Measurements from ENCODE around the gene MAK. TPM values are rescaled to one million over a fixed set of nuclear protein-coding genes. Genes with fewer than 3 reads are reported as not detected.
"Not testable (repeated sequence)": the region's sequence is repeated elsewhere in the genome, so short reads cannot be mapped to it uniquely, and the experiment has no call there.

The MAK gene
- polyA plus RNA-seq, 4 donors = 0.03 to 0.34 TPM; not detected in 2

DNA sequence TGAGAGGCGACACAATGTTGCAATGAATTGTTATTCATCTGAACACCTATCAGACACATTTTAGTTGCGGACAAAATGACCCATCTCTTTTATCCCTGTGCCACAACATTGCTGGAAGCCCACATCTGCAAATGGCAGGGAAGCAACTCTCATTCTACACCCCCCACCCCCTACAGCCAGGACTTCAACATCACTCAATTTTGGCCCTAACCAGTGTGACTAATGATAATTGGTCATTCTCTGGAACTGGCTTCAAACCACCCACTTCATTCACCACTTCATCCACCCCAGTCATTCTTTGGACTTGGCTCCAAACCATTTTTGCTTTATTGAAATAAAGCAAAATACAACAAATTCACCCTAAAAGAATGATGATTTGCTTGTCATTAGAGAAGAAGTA, 42.0 kb upstream of the MAK start:
- WGBS, 3 donors = 93 to 96% (median 95%) methylated on average over 2 of the region's 2 CpGs
- Histone ChIP-seq H3K27ac (ENCODE audit: low read depth in 1 of 3, low read length in 2 of 3) (no peak overlapping the region), H3K27me3 (ENCODE audit: control insufficient read depth in 3 of 3, insufficient read depth in 3 of 3, low read length in 3 of 3) (peaks cover 0 to 57% (median 41%) of the 10 kb centered on the region in 3 donors), H3K4me3 (ENCODE audit: low read depth in 1 of 3, low read length in 3 of 3) (no peak overlapping the region), H3K36me3 (ENCODE audit: control insufficient read depth in 3 of 3, insufficient read depth in 2 of 3, low read depth in 1 of 3, low read length in 3 of 3) (no peaks in the 10 kb centered on the region), H3K9me3 (ENCODE audit: control insufficient read depth in 2 of 2, insufficient read depth in 1 of 2, low read depth in 1 of 2, low read length in 1 of 2) (no peaks in the 10 kb centered on the region), H3K4me1 (ENCODE audit: control insufficient read depth in 3 of 3, insufficient read depth in 2 of 3, low read depth in 1 of 3, low read length in 2 of 3) (peaks cover 0 to 2% (median 0%) of the 10 kb centered on the region in 3 donors)
- DNase-seq = no peak
- no peak for FAIRE-seq

DNA sequence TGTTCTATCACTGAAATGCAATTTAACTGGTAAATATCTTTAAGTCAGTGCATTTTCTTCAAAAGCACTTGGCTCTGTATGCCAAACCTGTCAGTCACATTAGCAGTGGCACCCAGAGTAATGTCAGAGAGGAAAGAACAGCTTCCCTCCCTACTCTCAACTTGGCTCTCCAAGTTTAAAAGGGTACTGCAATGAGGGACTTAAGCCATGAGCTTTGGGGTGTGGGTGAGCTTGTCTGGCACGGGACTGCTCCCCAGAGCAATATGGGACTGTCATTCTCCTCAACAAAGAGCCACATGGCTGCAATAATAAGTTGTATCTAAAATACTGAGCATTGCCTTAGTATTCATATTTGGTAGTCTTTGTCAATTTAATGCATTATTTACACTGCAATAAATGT, 39.5 kb upstream of the MAK start:
- FAIRE-seq = no peak

DNA sequence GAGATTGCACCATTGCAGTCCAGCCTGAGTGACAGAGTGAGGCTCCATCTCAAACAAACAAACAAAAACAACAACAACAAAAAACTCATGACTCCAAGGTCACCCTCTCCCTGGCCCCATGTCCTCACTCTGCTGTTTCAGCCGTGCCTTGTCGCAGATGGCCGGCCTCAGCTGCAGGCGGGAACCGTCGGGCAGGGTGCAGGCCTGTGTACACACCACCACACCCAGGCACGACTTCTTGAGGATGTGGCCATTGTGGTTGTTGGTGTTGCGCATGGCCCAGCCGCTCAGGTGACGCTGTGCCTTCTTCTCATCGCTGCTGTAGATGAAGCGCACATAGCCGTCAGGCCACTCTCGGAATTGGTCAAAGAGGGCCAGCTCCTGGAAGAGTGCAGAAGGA, 38.7 kb upstream of the MAK start:
- Histone ChIP-seq H3K4me3 (ENCODE audit: low read depth in 1 of 3, low read length in 3 of 3) (no peak overlapping the region), H3K27ac (ENCODE audit: low read depth in 1 of 3, low read length in 2 of 3) (no peak overlapping the region), H3K4me1 (ENCODE audit: control insufficient read depth in 3 of 3, insufficient read depth in 2 of 3, low read depth in 1 of 3, low read length in 2 of 3) (peaks cover 0 to 2% (median 0%) of the 10 kb centered on the region in 3 donors), H3K36me3 (ENCODE audit: control insufficient read depth in 3 of 3, insufficient read depth in 2 of 3, low read depth in 1 of 3, low read length in 3 of 3) (no peaks in the 10 kb centered on the region), H3K27me3 (ENCODE audit: control insufficient read depth in 3 of 3, insufficient read depth in 3 of 3, low read length in 3 of 3) (peaks cover 0 to 26% (median 23%) of the 10 kb centered on the region in 3 donors), H3K9me3 (ENCODE audit: control insufficient read depth in 2 of 2, insufficient read depth in 1 of 2, low read depth in 1 of 2, low read length in 1 of 2) (no peaks in the 10 kb centered on the region)
- WGBS, 3 donors = 93% methylated on average over 14 of the region's 14 CpGs
- DNase-seq (no peak), FAIRE-seq (no peak)

More for the DNA sequence above, 39.5 kb upstream of the MAK start:
- Histone ChIP-seq H3K36me3 (ENCODE audit: control insufficient read depth in 3 of 3, insufficient read depth in 2 of 3, low read depth in 1 of 3, low read length in 3 of 3) (no peaks in the 10 kb centered on the region), H3K27ac (ENCODE audit: low read depth in 1 of 3, low read length in 2 of 3) (no peak overlapping the region), H3K9me3 (ENCODE audit: control insufficient read depth in 2 of 2, insufficient read depth in 1 of 2, low read depth in 1 of 2, low read length in 1 of 2) (no peaks in the 10 kb centered on the region), H3K4me1 (ENCODE audit: control insufficient read depth in 3 of 3, insufficient read depth in 2 of 3, low read depth in 1 of 3, low read length in 2 of 3) (peaks cover 0 to 2% (median 0%) of the 10 kb centered on the region in 3 donors), H3K4me3 (ENCODE audit: low read depth in 1 of 3, low read length in 3 of 3) (no peak overlapping the region), H3K27me3 (ENCODE audit: control insufficient read depth in 3 of 3, insufficient read depth in 3 of 3, low read length in 3 of 3) (peaks cover 0 to 34% (median 32%) of the 10 kb centered on the region in 3 donors)
- no peak for DNase-seq
- WGBS, 3 donors = 68 to 88% (median 84%) methylated on average over 1 of the region's 1 CpG

DNA sequence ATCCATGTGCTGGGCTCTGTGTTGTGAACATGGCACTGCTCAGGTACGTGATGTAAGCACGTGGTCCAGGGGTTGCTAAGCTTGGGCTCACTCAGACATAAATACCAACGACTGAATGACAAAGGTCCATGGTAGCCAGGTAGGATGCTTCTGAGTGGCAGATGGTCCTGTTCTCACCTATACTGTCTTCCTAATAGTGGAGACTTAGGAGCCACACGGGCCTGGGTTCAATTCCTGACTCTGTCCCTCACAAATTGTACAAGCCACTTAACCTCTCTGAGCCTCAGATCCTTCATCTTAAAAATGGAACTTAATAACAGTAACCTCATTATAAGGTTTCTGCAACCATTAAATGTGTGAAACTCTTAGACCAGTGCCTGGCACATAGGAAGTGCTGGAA, 36.7 kb upstream of the MAK start:
- no peak overlapping the region for H3K4me3 ChIP-seq (ENCODE audit: low read depth in 1 of 3, low read length in 3 of 3)
- H3K4me1 ChIP-seq (ENCODE audit: control insufficient read depth in 3 of 3, insufficient read depth in 2 of 3, low read depth in 1 of 3, low read length in 2 of 3) = no peaks in the 10 kb centered on the region
- no peaks in the 10 kb centered on the region for H3K36me3 ChIP-seq (ENCODE audit: control insufficient read depth in 3 of 3, insufficient read depth in 2 of 3, low read depth in 1 of 3, low read length in 3 of 3)
- no peak overlapping the region for H3K27ac ChIP-seq (ENCODE audit: low read depth in 1 of 3, low read length in 2 of 3)
- 70 to 86% (median 76%) methylated on average over 4 of the region's 4 CpGs for WGBS, 3 donors
- H3K27me3 ChIP-seq (ENCODE audit: control insufficient read depth in 3 of 3, insufficient read depth in 3 of 3, low read length in 3 of 3) = peaks cover 0 to 8% (median 6%) of the 10 kb centered on the region in 3 donors
- DNase-seq (no peak), FAIRE-seq (no peak)
- H3K9me3 ChIP-seq (ENCODE audit: control insufficient read depth in 2 of 2, insufficient read depth in 1 of 2, low read depth in 1 of 2, low read length in 1 of 2) = no peaks in the 10 kb centered on the region

DNA sequence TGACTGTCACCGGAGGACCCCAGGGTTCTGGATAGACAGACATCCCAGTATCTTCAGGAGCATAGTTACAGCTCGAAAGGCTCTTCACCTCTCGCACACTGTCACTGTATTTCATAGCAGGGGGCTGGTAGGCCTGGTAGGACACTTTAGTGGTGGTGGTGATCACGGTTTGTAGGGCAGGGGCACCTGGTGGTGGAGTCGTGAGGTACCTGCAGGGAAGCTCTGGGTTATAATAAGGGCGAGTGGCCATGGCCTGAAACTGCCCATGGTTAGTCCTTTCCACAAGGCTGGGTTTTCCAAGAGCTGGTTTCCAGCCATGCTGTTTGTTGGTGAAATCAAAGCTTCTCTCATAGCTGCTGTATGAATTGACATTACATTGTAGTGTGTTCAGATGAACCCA, 35.9 kb upstream of the MAK start:
- no peaks in the 10 kb centered on the region for H3K9me3 ChIP-seq (ENCODE audit: control insufficient read depth in 2 of 2, insufficient read depth in 1 of 2, low read depth in 1 of 2, low read length in 1 of 2)
- peaks cover 0 to 4% (median 2%) of the 10 kb centered on the region in 3 donors for H3K27me3 ChIP-seq (ENCODE audit: control insufficient read depth in 3 of 3, insufficient read depth in 3 of 3, low read length in 3 of 3)
- FAIRE-seq = no peak
- WGBS, 3 donors = 79 to 87% (median 86%) methylated on average over 6 of the region's 6 CpGs
- H3K4me1 ChIP-seq (ENCODE audit: control insufficient read depth in 3 of 3, insufficient read depth in 2 of 3, low read depth in 1 of 3, low read length in 2 of 3) = no peaks in the 10 kb centered on the region
- H3K36me3 ChIP-seq (ENCODE audit: control insufficient read depth in 3 of 3, insufficient read depth in 2 of 3, low read depth in 1 of 3, low read length in 3 of 3) = no peaks in the 10 kb centered on the region
- no peak overlapping the region for H3K4me3 ChIP-seq (ENCODE audit: low read depth in 1 of 3, low read length in 3 of 3)
- DNase-seq = no peak
- H3K27ac ChIP-seq (ENCODE audit: low read depth in 1 of 3, low read length in 2 of 3) = no peak overlapping the region

DNA sequence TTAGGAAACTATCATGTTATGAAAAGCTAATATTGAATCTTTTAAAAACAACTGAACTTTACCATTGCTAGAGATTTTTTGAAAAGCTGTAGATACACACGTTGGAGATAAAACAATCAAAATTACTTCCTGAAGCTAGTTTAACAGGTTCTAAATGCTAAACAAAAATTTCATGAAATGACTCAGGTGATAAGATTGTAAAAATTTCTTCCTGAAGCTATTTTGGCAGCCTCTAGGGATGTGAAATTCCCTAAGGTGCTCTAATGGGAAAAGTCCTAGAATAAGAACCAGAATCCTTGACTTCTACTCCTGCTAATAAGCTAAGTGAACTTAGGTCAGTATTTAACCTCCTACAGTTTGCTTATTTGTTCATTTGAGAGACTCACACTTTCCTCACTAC, 35.0 kb upstream of the MAK start:
- FAIRE-seq = no peak
- Histone ChIP-seq H3K27me3 (ENCODE audit: control insufficient read depth in 3 of 3, insufficient read depth in 3 of 3, low read length in 3 of 3) (peaks cover 0 to 3% (median 0%) of the 10 kb centered on the region in 3 donors), H3K4me1 (ENCODE audit: control insufficient read depth in 3 of 3, insufficient read depth in 2 of 3, low read depth in 1 of 3, low read length in 2 of 3) (no peaks in the 10 kb centered on the region), H3K4me3 (ENCODE audit: low read depth in 1 of 3, low read length in 3 of 3) (no peak overlapping the region), H3K27ac (ENCODE audit: low read depth in 1 of 3, low read length in 2 of 3) (no peak overlapping the region), H3K9me3 (ENCODE audit: control insufficient read depth in 2 of 2, insufficient read depth in 1 of 2, low read depth in 1 of 2, low read length in 1 of 2) (no peaks in the 10 kb centered on the region), H3K36me3 (ENCODE audit: control insufficient read depth in 3 of 3, insufficient read depth in 2 of 3, low read depth in 1 of 3, low read length in 3 of 3) (no peaks in the 10 kb centered on the region)
- WGBS, 3 donors = 5 to 20% (median 11%) methylated on average over 1 of the region's 1 CpG
- DNase-seq = no peak

DNA sequence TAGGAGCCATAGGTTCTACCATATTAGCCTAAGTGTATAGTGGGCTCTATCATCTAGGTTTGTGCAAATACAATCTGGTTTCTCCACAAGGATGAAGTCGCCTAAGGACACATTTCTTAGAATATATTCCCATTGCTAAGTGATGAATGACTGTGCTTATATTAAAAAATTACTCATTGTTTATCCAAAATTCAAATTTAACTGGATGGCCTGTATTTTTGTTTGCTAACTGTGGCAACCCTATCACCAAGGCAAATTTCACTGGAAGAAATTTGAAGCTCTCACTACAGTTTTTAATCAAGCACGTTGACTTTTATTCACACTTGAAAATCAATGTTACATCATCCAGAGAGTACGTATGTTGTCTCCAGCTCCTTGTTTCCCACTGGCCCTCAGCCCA, 29.6 kb upstream of the MAK start:
- Histone ChIP-seq H3K36me3 (ENCODE audit: control insufficient read depth in 3 of 3, insufficient read depth in 2 of 3, low read depth in 1 of 3, low read length in 3 of 3) (no peaks in the 10 kb centered on the region), H3K4me3 (ENCODE audit: low read depth in 1 of 3, low read length in 3 of 3) (no peak overlapping the region), H3K9me3 (ENCODE audit: control insufficient read depth in 2 of 2, insufficient read depth in 1 of 2, low read depth in 1 of 2, low read length in 1 of 2) (no peaks in the 10 kb centered on the region), H3K4me1 (ENCODE audit: control insufficient read depth in 3 of 3, insufficient read depth in 2 of 3, low read depth in 1 of 3, low read length in 2 of 3) (no peaks in the 10 kb centered on the region), H3K27ac (ENCODE audit: low read depth in 1 of 3, low read length in 2 of 3) (no peak overlapping the region), H3K27me3 (ENCODE audit: control insufficient read depth in 3 of 3, insufficient read depth in 3 of 3, low read length in 3 of 3) (no peaks in the 10 kb centered on the region)
- WGBS, 3 donors = 77 to 92% (median 90%) methylated on average over 3 of the region's 3 CpGs
- DNase-seq (no peak), FAIRE-seq (no peak)

DNA sequence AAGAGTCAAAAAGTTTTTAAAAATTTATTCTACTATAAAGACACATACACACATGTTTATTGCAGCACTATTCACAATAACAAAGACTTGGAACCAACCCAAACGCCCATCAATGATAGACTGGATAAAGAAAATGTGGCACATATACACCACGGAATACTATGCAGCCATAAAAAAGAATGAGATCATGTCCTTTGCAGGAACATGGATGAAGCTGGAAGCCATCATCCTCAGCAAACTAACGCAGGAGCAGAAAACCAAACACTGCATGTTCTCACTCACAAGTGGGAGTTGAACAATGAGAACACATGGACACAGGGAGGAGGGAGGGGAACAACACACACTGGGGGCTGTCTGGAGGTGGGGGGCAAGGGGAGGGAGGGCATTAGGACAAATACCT, 28.4 kb upstream of the MAK start:
- WGBS, 3 donors = 79 to 89% (median 81%) methylated on average over 3 of the region's 3 CpGs
- not testable (repeated sequence) for FAIRE-seq

DNA sequence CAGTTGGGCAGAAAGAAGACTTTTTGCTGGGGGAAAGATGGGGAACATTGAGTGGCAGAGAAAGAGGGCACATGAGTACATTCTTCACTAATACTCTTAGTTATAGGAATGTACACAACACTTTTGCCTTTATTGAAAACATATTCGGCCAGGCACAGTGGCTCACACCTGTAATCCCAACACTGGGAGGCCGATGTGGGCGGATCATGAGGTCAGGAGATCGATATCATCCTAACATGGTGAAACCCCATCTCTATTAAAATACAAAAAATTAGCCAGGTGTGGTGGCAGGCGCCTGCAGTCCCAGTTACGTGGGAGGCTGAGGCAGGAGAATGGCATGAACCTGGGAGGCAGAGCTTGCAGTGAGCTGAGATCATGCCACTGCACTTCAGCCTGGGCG, 24.7 kb upstream of the MAK start:
- FAIRE-seq; H3K4me1 ChIP-seq (ENCODE audit: control insufficient read depth in 3 of 3, insufficient read depth in 2 of 3, low read depth in 1 of 3, low read length in 2 of 3); H3K9me3 ChIP-seq (ENCODE audit: control insufficient read depth in 2 of 2, insufficient read depth in 1 of 2, low read depth in 1 of 2, low read length in 1 of 2); H3K36me3 ChIP-seq (ENCODE audit: control insufficient read depth in 3 of 3, insufficient read depth in 2 of 3, low read depth in 1 of 3, low read length in 3 of 3); H3K4me3 ChIP-seq (ENCODE audit: low read depth in 1 of 3, low read length in 3 of 3); H3K27me3 ChIP-seq (ENCODE audit: control insufficient read depth in 3 of 3, insufficient read depth in 3 of 3, low read length in 3 of 3); DNase-seq; H3K27ac ChIP-seq (ENCODE audit: low read depth in 1 of 3, low read length in 2 of 3): not testable (repeated sequence)
- 93 to 98% (median 96%) methylated on average over 7 of the region's 7 CpGs for WGBS, 3 donors

More for the DNA sequence above, 28.4 kb upstream of the MAK start:
- not testable (repeated sequence) for H3K9me3 ChIP-seq (ENCODE audit: control insufficient read depth in 2 of 2, insufficient read depth in 1 of 2, low read depth in 1 of 2, low read length in 1 of 2); DNase-seq; H3K27me3 ChIP-seq (ENCODE audit: control insufficient read depth in 3 of 3, insufficient read depth in 3 of 3, low read length in 3 of 3); H3K4me1 ChIP-seq (ENCODE audit: control insufficient read depth in 3 of 3, insufficient read depth in 2 of 3, low read depth in 1 of 3, low read length in 2 of 3); H3K4me3 ChIP-seq (ENCODE audit: low read depth in 1 of 3, low read length in 3 of 3); H3K36me3 ChIP-seq (ENCODE audit: control insufficient read depth in 3 of 3, insufficient read depth in 2 of 3, low read depth in 1 of 3, low read length in 3 of 3); H3K27ac ChIP-seq (ENCODE audit: low read depth in 1 of 3, low read length in 2 of 3)
